Measurements from ENCODE around the gene NKD1.
A peak's percentile ranks its signal among the peaks of the same experiment; 100 is the strongest.

The NKD1 gene

DNA sequence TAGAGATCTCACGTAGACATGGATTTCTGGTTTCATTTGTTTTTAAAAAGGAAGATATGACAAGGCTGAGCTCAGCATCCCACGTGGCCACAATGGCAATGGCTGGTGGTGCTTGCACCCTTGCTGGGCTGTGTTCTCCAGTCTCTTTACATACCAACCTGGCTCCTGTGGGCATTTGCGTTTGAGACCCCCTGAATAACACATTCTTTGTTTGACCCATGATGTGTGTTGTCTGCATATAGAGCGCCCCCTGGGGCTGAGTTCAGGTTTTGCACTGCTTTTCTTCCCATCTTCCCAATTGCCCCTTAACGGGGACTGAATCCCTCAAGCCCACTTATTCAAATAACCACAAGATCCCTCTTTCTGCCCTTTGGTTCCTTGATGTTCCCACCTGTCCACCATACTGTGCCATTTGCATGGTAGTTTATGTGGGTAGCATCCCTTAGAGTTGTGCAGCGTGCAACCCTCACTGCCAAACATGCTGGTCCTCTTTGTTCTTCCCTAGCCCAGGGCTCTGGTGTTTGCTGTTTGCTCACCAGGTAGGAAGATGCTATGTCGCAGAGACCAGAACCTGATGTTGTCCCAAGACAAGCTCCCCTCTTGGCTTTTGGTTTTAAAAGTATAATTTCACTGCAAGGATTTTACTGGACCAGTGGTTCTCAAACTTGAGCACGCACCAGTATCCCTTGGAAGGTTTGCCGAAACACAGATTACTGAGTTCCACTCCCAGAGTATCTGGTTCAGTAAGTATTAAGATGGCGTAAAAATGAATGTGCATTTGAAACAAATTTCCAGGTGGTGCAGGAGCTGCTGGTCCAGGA is 38.5 kb upstream of the NKD1 start:
- no peaks in the 10 kb centered on the region for H3K9me2 ChIP-seq (replicated peaks; ENCODE audit: low read depth, low read length)
- no peaks in the 10 kb centered on the region for H3F3A ChIP-seq (ENCODE audit: low read depth)
- no peaks in the 10 kb centered on the region for H3K79me2 ChIP-seq (ENCODE audit: insufficient read depth, low read length)
- H3K36me3 ChIP-seq (ENCODE audit: insufficient read depth, low read length) = no peaks in the 10 kb centered on the region
- H2AFZ ChIP-seq (ENCODE audit: low read length) = no peak overlapping the region
- H3K27me3 ChIP-seq (ENCODE audit: insufficient read depth, low read length, poor library complexity, severe bottlenecking) = no peaks in the 10 kb centered on the region
- no peak overlapping the region for H3K4me2 ChIP-seq (ENCODE audit: low read depth, low read length, poor library complexity, severe bottlenecking)
- no peaks in the 10 kb centered on the region for H3K9me3 ChIP-seq (ENCODE audit: insufficient read depth, low read depth, low read length)
- no peaks in the 10 kb centered on the region for H3K4me1 ChIP-seq (ENCODE audit: insufficient read depth, low read length, poor library complexity, severe bottlenecking)
- no peak overlapping the region for H3K9ac ChIP-seq (ENCODE audit: low read depth, low read length, poor library complexity, severe bottlenecking)
- no peaks in the 10 kb centered on the region for H4K20me1 ChIP-seq (ENCODE audit: insufficient read depth, low read length, poor library complexity, severe bottlenecking)
- TF ChIP-seq EZH2phosphoT487 (IDR thresholded peaks at IDR 0.05; ENCODE audit: borderline replicate concordance) = no peak
- TF ChIP-seq CTCF (conservative IDR thresholded peaks at IDR 0.05; ENCODE audit: low read length) = peak; percentile 96
- no peak overlapping the region for H3K4me3 ChIP-seq (ENCODE audit: low read length, poor library complexity, severe bottlenecking)

- H3K9ac ChIP-seq (ENCODE audit: low read depth, low read length, poor library complexity, severe bottlenecking) = no peak overlapping the region
- H3K36me3 ChIP-seq (ENCODE audit: insufficient read depth, low read length) = no peaks in the 10 kb centered on the region
- H3K4me2 ChIP-seq (ENCODE audit: low read depth, low read length, poor library complexity, severe bottlenecking) = no peak overlapping the region
- H4K20me1 ChIP-seq (ENCODE audit: insufficient read depth, low read length, poor library complexity, severe bottlenecking) = no peaks in the 10 kb centered on the region
- no peaks in the 10 kb centered on the region for H3K4me1 ChIP-seq (ENCODE audit: insufficient read depth, low read length, poor library complexity, severe bottlenecking)
- H3K79me2 ChIP-seq (ENCODE audit: insufficient read depth, low read length) = no peaks in the 10 kb centered on the region
- H2AFZ ChIP-seq (ENCODE audit: low read length) = no peak overlapping the region
- no peaks in the 10 kb centered on the region for H3K27me3 ChIP-seq (ENCODE audit: insufficient read depth, low read length, poor library complexity, severe bottlenecking)
- H3F3A ChIP-seq (ENCODE audit: low read depth) = no peaks in the 10 kb centered on the region
- H3K9me2 ChIP-seq (replicated peaks; ENCODE audit: low read depth, low read length) = no peaks in the 10 kb centered on the region
- H3K9me3 ChIP-seq (ENCODE audit: insufficient read depth, low read depth, low read length) = peaks cover 10% of the 10 kb centered on the region; the same call in 1 of the 2 replicates
- TF ChIP-seq EZH2phosphoT487 (IDR thresholded peaks at IDR 0.05; ENCODE audit: borderline replicate concordance) (no peak), CTCF (conservative IDR thresholded peaks at IDR 0.05; ENCODE audit: low read length) (no peak)
- H3K4me3 ChIP-seq (ENCODE audit: low read length, poor library complexity, severe bottlenecking) = no peak overlapping the region
These were observed 33.0 kb upstream of the NKD1 start for GRCh38 chr16:50515218-50515617.

DNA sequence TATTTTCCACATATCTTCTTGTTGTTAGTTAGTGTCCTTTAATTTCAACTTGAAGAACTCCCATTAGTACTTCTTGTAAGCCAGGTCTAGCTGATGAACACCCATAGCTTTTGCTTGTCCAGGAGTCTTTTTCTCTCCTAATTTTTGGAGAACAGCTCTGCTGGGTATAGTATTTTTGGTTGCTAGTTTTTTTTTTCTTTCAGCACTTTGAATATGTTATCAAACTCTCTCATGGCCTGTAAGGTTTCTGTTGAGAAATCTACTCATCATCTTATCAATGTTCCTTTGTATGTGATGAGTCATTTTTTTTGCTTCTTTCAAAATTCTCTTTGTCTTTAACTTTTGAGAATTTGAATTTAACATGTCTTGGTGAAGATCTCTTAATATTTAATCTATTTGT is 31.8 kb upstream of the NKD1 start:
- no peaks in the 10 kb centered on the region for H3K36me3 ChIP-seq (ENCODE audit: insufficient read depth, low read length)
- no peak overlapping the region for H2AFZ ChIP-seq (ENCODE audit: low read length)
- H3K9ac ChIP-seq (ENCODE audit: low read depth, low read length, poor library complexity, severe bottlenecking) = no peak overlapping the region
- H3K4me3 ChIP-seq (ENCODE audit: low read length, poor library complexity, severe bottlenecking) = no peak overlapping the region
- peaks cover 10% of the 10 kb centered on the region; the same call in 1 of the 2 replicates for H3K9me3 ChIP-seq (ENCODE audit: insufficient read depth, low read depth, low read length)
- no peak for TF ChIP-seq EZH2phosphoT487 (IDR thresholded peaks at IDR 0.05; ENCODE audit: borderline replicate concordance)
- TF ChIP-seq CTCF (conservative IDR thresholded peaks at IDR 0.05; ENCODE audit: low read length) = no peak
- no peaks in the 10 kb centered on the region for H3F3A ChIP-seq (ENCODE audit: low read depth)
- H3K79me2 ChIP-seq (ENCODE audit: insufficient read depth, low read length) = no peaks in the 10 kb centered on the region
- no peaks in the 10 kb centered on the region for H4K20me1 ChIP-seq (ENCODE audit: insufficient read depth, low read length, poor library complexity, severe bottlenecking)
- no peaks in the 10 kb centered on the region for H3K27me3 ChIP-seq (ENCODE audit: insufficient read depth, low read length, poor library complexity, severe bottlenecking)
- no peaks in the 10 kb centered on the region for H3K4me1 ChIP-seq (ENCODE audit: insufficient read depth, low read length, poor library complexity, severe bottlenecking)
- no peaks in the 10 kb centered on the region for H3K9me2 ChIP-seq (replicated peaks; ENCODE audit: low read depth, low read length)
- no peak overlapping the region for H3K4me2 ChIP-seq (ENCODE audit: low read depth, low read length, poor library complexity, severe bottlenecking)

Data from Loucy (cell line).